ENCODE results near the gene TASOR2. TPM values are rescaled to one million over a fixed set of nuclear protein-coding genes. Genes with fewer than 3 reads are reported as not detected.

The TASOR2 gene
- total and polyA plus RNA-seq, 9 of the 15 experiments (the other 6 are each of a cell fraction or from before 2014, with no cell fraction given): 12.7 to 75.3 (median 52.3) TPM

GRCh38 chr10:5655121-5655520 is 29.5 kb upstream of the TASOR2 start:
- BruUV-seq (replicated peaks): no TSS peak
- Histone ChIP-seq H3K27me3 (ENCODE audit: control insufficient read depth in 2 of 2, insufficient read depth in 2 of 2, low read length in 2 of 2) (no peaks in the 10 kb centered on the region), H3K4me1 (replicated peaks in 1 of 2; ENCODE audit: control insufficient read depth in 2 of 2, insufficient read depth in 2 of 2, low read length in 2 of 2) (peaks cover 16 to 26% of the 10 kb centered on the region in 2 experiments; a peak in 4 of 5 replicates), H3K9me1 (ENCODE audit: control insufficient read depth, insufficient read depth, low read length) (peaks cover 2% of the 10 kb centered on the region), H3K36me3 (ENCODE audit: control insufficient read depth, insufficient read depth, low read length) (peaks cover under 1% of the 10 kb centered on the region; the same call in 1 of the 3 replicates), H3K4me2 (ENCODE audit: insufficient read depth, low read length) (no peak overlapping the region), H3K9ac (ENCODE audit: insufficient read depth in 1 of 2, low read depth in 2 of 2, low read length in 2 of 2) (no peak overlapping the region), H3K27ac (ENCODE audit: extremely low read depth, low read depth, low read length) (no peak overlapping the region), H3K4me3 (no peak overlapping the region), H4K20me1 (replicated peaks; ENCODE audit: control insufficient read depth, insufficient read depth, low read length) (peaks cover 8% of the 10 kb centered on the region; the same call in 1 of the 2 replicates), H3K79me2 (ENCODE audit: control insufficient read depth, insufficient read depth, low read length) (no peaks in the 10 kb centered on the region), H2AFZ (ENCODE audit: low read depth, low read length) (no peak overlapping the region), H3K9me3 (replicated peaks; ENCODE audit: control insufficient read depth, insufficient read depth, low read depth, low read length) (no peaks in the 10 kb centered on the region)
- no peak for ATAC-seq
- ChIA-PET POLR2A (interaction anchor here (1.0 kb wide), 1 partner anchor 45 kb away, joined by 3 read pairs; no protein-coding TSS in a partner anchor), CTCF (ENCODE audit: low intra/inter-chr PET ratio) (interaction anchor here (0.6 kb wide), 1 partner anchor 27 kb away, joined by 7 read pairs; no protein-coding TSS in a partner anchor)
- DNase-seq (ENCODE audit: extremely low read depth in 1 of 4, low spot score in 3 of 4): no peak
- TF ChIP-seq NONO (IDR thresholded peaks at IDR 0.05; ENCODE audit: low read depth in 2 of 2, low read length in 1 of 2): no peak
- TF ChIP-seq RAD21 (CRISPR knock-in tag; conservative IDR thresholded peaks at IDR 0.05 in 1 of 2, IDR thresholded peaks at IDR 0.05 in 1 of 2): no peak
- TF ChIP-seq EWSR1 (IDR thresholded peaks at IDR 0.05; ENCODE audit: borderline replicate concordance, low read depth, partially characterized antibody): no peak
- TF ChIP-seq MED1 (CRISPR knock-in tag; IDR thresholded peaks at IDR 0.05; ENCODE audit: borderline replicate concordance): no peak
- TF ChIP-seq KDM5B (IDR thresholded peaks at IDR 0.05; ENCODE audit: insufficient replicate concordance, low read depth, low read length): no peak
- no peak for TF ChIP-seq ZNF707 (CRISPR knock-in tag; conservative IDR thresholded peaks at IDR 0.05)
- no peak for TF ChIP-seq ZNF57 (CRISPR knock-in tag; IDR thresholded peaks at IDR 0.05)
- TF ChIP-seq NCOR1 (IDR thresholded peaks at IDR 0.05): no peak
- TF ChIP-seq NCOA1 (IDR thresholded peaks at IDR 0.05; ENCODE audit: low read depth): no peak
- no peak for TF ChIP-seq MXI1 (IDR thresholded peaks at IDR 0.05; ENCODE audit: low read depth, low read length)
- no peak for TF ChIP-seq ELF2 (CRISPR knock-in tag; IDR thresholded peaks at IDR 0.05)
- in situ Hi-C loops (cut with MboI): no loop called here
- intact Hi-C loops (cut with micrococcal nuclease): no loop called here
- no peak for FAIRE-seq
- WGBS (ENCODE audit: insufficient coverage, low coverage, missing lambda C conversion rate): 31% methylated on average over 3 of the region's 3 CpGs

Measured in K562 (cell line).